SK-N-SH (cell line): ENCODE data around the gene SEMA3F.

Experiments used
- CTCF ChIP-seq: fragments of 200-600 bp; sonication (generic); IDR thresholded peaks from 2 replicates; pipeline ENCODE4 v1.6.1; 2017; ENCODE audit warnings: antibody characterized with exemption, mild to moderate bottlenecking, moderate library complexity
- ELF1 ChIP-seq: IDR thresholded peaks from 2 replicates; pipeline ENCODE4 v1.4.0; 2012
- GABPA ChIP-seq: IDR thresholded peaks from 2 replicates; pipeline ENCODE4 v1.4.0; 2012; ENCODE audit warnings: low read depth, mild to moderate bottlenecking
- NRF1 ChIP-seq: IDR thresholded peaks from 2 replicates; pipeline ENCODE4 v1.6.1; 2012; ENCODE audit warnings: low read depth, mild to moderate bottlenecking, low read length
- POLR2AphosphoS5 ChIP-seq: IDR thresholded peaks from 2 replicates; pipeline ENCODE4 v1.6.1; 2012; ENCODE audit warnings: low read depth, low read length
- RAD21 ChIP-seq: IDR thresholded peaks from 2 replicates; pipeline ENCODE4 v1.6.1; 2012; ENCODE audit warnings: mild to moderate bottlenecking, low read length
- REST ChIP-seq: IDR thresholded peaks from 2 replicates; pipeline ENCODE4 v1.6.1; 2012; ENCODE audit warnings: mild to moderate bottlenecking, low read depth, low read length, moderate library complexity
- RFX5 ChIP-seq: IDR thresholded peaks from 2 replicates; pipeline ENCODE4 v1.6.1; 2012; ENCODE audit warnings: mild to moderate bottlenecking, improper control_type of control experiment, low read length
- SIN3A ChIP-seq: IDR thresholded peaks from 2 replicates; pipeline ENCODE4 v1.6.1; 2012; ENCODE audit warnings: low read depth, mild to moderate bottlenecking, low read length, moderate library complexity, borderline replicate concordance
- TCF12 ChIP-seq: IDR thresholded peaks from 2 replicates; pipeline ENCODE4 v1.4.0; 2012
- YY1 ChIP-seq: IDR thresholded peaks from 2 replicates; pipeline ENCODE4 v1.4.0; 2012; ENCODE audit warnings: low read depth, mild to moderate bottlenecking
- TF ChIP-seq, protein P1 (sequence below): IDR thresholded peaks from 2 replicates; pipeline ENCODE4 v1.4.0; 2012; ENCODE audit warnings: low read depth

- TF ChIP-seq CTCF: no peak
- no peak for TF ChIP-seq SIN3A
- TF ChIP-seq GABPA: no peak
- TF ChIP-seq REST: no peak
- no peak for TF ChIP-seq TCF12
- TF ChIP-seq, protein P1, sequence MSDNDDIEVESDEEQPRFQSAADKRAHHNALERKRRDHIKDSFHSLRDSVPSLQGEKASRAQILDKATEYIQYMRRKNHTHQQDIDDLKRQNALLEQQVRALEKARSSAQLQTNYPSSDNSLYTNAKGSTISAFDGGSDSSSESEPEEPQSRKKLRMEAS: no peak
- no peak for TF ChIP-seq RFX5
- no peak for TF ChIP-seq RAD21
- no peak for TF ChIP-seq NRF1
- TF ChIP-seq POLR2AphosphoS5: no peak
- no peak for TF ChIP-seq YY1
- TF ChIP-seq ELF1: no peak
Measured at GRCh38 chr3:50224639-50225038, 69.5 kb downstream of the SEMA3F start.
